A549 treated with ZK216348 at 1 μM for 4 hours (cell line): ENCODE measurements around the gene CGREF1. TPM values are rescaled to one million over a fixed set of nuclear protein-coding genes. Genes with fewer than 3 reads are reported as not detected.

Source experiments
- total RNA-seq: library from RNA; stranded (reverse); fragments of 200-300 nt; extraction: Qiagen RNA extraction; gene quantifications from 5 replicates; pipeline ENCODE4 v1.2.3, GENCODE V29; 2022; ENCODE audit warnings: low read depth

The CGREF1 gene
- 5.3 to 8.5 TPM (median 7.8 TPM) in 5 replicates for total RNA-seq

GRCh38 chr2:27118525-27119329, at the start of gene CGREF1:
Gene CGREF1, minus strand, starts transcription at chr2:27119128. Its CDS starts 14,762 bp downstream, at chr2:27104366.

GRCh38 chr2:27148801-27149439, 30.0 kb upstream of the CGREF1 start, which contains the start of gene TCF23:
Gene TCF23, plus strand, starts transcription at chr2:27149004. Its CDS starts 130 bp downstream, at chr2:27149134.

DNA sequence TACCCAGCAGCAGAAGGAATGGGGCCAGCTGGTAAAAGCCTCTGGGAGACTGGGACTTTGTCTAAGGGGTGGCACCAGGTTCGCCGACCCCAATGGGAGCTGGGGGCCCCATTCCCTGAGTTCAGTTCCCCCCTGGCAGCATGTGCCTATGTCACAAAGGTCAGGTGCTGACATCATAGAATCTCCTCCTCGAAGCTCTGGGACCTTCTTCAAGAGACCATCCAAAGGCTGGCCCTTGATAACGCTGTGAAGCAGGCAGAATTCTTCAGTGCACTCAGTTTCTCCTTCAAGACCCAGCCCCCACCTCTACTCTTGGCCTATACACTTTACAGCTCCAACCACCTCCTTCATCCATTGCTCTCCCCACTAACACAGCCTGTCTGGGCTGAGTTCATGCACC, 20.4 kb upstream of the CGREF1 start, which contains the start of gene PRR30:
PRR30 (minus strand) TSS at position 101 of the 400 bp plus-strand sequence. CDS start 1,081 bp downstream, outside the sequence.

DNA sequence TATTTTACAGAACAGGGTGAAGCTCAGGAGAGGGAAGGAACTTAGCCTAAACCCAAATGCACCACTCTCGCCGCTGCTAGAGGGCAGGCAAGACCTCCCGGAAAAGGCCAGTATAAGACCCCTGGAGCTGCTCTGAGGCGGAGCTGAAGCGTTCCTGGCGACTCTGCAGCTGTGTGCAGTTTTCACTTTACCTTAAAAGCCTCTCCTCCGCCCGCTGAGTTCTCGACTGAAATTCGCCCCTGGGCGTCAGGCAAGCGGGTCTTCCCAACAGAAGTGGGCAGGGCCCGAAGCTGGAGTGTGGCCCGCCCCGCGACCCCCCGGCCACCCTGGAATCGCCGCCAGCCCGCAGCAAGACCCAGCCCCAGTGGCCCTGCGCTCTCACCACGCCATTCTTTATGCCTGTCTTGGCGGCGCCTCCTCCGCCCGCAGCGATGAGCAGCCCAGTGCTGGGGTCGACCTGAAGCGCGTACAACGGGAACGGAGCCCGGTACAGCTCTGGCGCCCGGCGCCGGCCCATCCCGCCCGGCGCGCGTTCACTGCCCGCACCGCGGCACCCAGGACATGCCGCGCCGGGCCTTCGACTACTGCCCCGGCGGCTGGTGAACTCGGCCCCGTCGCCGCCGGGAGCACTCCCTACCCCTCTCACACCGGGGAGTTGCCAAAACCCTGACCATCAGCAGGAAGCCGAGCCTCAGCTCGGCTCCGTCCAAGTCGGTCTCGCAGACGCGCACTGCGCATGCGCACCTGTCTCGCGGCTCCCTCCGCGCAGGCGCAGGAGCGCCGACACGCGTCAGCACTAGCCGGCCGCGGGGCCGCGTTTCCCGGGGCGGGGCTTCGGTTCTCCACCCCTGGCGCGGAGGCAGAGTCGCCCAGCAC, 15.2 kb upstream of the CGREF1 start, which contains the start of gene PREB:
PREB (minus strand) TSS at position 732 of the 876 bp plus-strand sequence; CDS start at position 517, 215 bp downstream.

DNA sequence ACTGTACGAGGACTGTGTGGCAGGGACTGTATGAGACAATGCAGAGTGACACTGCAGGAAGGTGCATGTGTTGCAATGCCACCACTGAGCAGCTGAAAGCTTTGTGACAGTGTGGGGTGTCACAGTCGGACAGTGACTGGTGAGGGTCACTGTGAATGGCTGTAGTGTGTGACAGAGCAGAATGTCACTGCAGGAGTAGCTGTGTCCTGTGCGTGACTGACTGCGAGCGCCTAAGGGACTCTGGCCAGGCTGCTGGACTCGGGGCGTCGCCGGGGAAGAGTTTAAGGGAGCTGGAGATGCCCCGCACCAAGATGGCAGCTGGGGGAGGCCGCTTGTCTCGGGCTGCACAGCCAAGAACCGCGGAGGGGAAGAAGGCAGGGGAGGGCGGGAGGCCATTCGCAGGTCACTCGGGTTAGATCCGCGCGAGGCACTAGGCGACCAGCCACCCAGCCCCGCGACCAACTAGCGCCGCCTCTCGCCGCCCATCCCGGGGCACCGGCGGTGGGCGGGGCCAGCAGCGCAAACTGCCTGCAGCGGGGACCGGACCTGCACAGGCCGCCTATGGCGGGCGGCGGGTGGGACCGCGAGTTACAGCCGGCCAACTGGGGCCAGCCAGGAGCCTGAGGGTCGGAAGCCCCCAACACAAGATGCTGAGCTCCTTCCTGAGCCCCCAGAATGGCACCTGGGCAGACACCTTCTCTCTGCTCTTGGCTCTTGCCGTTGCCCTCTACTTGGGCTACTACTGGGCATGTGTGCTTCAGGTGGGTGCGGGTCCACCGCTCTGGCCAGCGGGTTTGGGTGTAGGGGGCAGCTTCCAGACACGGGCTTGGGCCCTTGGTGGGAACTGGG, 4.6 kb upstream of the CGREF1 start, which contains the start of gene ABHD1:
ABHD1 (plus strand) TSS at position 514 of the 849 bp plus-strand sequence; CDS start at position 648, 134 bp downstream.

DNA sequence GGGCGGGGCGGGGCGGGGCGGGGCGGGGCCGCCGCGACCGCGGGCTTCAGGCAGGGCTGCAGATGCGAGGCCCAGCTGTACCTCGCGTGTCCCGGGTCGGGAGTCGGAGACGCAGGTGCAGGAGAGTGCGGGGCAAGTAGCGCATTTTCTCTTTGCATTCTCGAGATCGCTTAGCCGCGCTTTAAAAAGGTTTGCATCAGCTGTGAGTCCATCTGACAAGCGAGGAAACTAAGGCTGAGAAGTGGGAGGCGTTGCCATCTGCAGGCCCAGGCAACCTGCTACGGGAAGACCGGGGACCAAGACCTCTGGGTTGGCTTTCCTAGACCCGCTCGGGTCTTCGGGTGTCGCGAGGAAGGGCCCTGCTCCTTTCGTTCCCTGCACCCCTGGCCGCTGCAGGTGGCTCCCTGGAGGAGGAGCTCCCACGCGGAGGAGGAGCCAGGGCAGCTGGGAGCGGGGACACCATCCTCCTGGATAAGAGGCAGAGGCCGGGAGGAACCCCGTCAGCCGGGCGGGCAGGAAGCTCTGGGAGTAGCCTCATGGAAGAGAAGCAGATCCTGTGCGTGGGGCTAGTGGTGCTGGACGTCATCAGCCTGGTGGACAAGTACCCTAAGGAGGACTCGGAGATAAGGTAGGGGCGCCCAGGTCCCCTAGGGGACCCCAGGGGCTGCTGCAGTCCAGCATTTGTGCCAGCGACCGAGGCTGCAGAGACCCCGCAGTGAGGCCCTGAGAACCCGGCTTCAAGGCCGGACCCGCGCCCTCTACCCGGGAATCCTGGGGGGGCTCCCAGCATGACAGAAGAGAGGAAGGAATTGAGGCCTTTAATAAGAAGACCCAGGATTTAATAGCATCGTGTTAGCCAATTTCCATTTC, 32.0 kb downstream of the CGREF1 start, which contains the start of gene KHK:
KHK (plus strand) TSS at position 49 of the 870 bp plus-strand sequence; CDS start at position 537, 488 bp downstream.

GRCh38 chr2:27078267-27079194, 40.4 kb downstream of the CGREF1 start, which contains the start of gene EMILIN1:
Gene EMILIN1, plus strand, starts transcription at chr2:27078615. Its CDS starts 451 bp downstream, at chr2:27079066.

DNA sequence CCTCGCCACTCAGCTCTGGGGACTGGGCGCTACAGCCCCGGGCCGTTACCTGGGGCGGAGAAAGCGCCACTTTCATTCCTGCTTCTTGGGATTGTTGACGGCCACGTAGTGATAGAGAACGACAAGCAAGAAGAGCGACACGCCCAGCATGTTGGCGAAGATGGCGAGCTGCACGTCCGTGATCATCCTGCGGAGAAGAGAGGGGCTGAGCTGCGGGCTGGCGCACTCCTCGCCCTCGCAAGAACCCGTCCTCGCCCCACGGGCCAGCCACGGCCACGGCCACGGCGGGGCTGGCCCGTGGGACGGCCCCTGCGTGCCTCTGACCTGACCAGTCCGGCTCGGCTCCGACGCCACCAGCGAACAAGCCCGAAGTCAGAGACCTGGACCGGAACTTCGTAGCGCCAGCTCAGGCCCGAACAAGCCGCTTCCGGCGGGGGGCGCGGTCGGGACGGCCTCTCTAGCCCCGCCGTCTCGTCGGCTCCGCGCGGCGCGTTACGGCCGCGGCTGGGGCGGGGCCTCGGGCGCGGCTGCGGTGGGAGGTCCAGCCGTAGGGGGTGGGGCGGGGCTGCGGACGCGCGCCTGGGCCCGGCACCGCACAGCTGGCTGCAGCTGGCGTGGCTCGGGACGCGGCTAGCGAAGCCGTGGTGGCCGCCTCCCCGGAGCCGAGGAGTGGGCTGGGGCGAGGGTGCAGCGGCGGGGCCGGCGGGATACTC, 47.5 kb downstream of the CGREF1 start, which contains the start of gene OST4:
OST4 (minus strand) TSS at position 378 of the 713 bp plus-strand sequence.

GRCh38 chr2:27050996-27051901, 67.7 kb downstream of the CGREF1 start, which contains the start of gene AGBL5:
Gene AGBL5, plus strand, starts transcription at chr2:27051668. Its CDS starts 1,291 bp downstream, at chr2:27052959.

Other genes starting within 250 kb of the CGREF1 start
- 9.2 to 13.6 TPM (median 12.7 TPM) in 5 replicates for gene MAPRE3, start 148.5 kb downstream of the CGREF1 start, total RNA-seq
- 46.6 to 74.4 TPM (median 72.8 TPM) in 5 replicates for gene TMEM214, start 86.2 kb downstream of the CGREF1 start, total RNA-seq
- 23.4 to 35.7 TPM (median 31.9 TPM) in 5 replicates for gene AGBL5, start 67.5 kb downstream of the CGREF1 start, total RNA-seq
- gene OST4, start 47.5 kb downstream of the CGREF1 start, total RNA-seq, result 550 to 647 TPM (median 575 TPM) in 5 replicates
- 0.34 to 0.64 TPM (median 0.43 TPM) in 5 replicates for gene EMILIN1, start 40.5 kb downstream of the CGREF1 start, total RNA-seq
- gene KHK, start 32.4 kb downstream of the CGREF1 start, total RNA-seq, result 7.5 to 10.4 TPM (median 9.1 TPM) in 5 replicates
- 0.87 to 2.4 TPM (median 1.3 TPM) in 5 replicates for gene ABHD1, start 4.7 kb upstream of the CGREF1 start, total RNA-seq
- 38.6 to 67.3 TPM (median 64.4 TPM) in 5 replicates for gene PREB, start 15.5 kb upstream of the CGREF1 start, total RNA-seq
- gene PRR30, start 20.3 kb upstream of the CGREF1 start, total RNA-seq, result not detected in 5 replicates
- not detected in 5 replicates for gene TCF23, start 29.9 kb upstream of the CGREF1 start, total RNA-seq
- 204 to 216 TPM (median 209 TPM) in 5 replicates for gene ATRAID, start 92.9 kb upstream of the CGREF1 start, total RNA-seq
- gene SLC5A6, start 93.1 kb upstream of the CGREF1 start, total RNA-seq, result 52.3 to 74.6 TPM (median 73.0 TPM) in 5 replicates
- gene CAD, start 98.2 kb upstream of the CGREF1 start, total RNA-seq, result 38.9 to 70.4 TPM (median 69.8 TPM) in 5 replicates
- 1.9 to 4.2 TPM (median 3.6 TPM) in 5 replicates for gene SLC30A3, start 143.9 kb upstream of the CGREF1 start, total RNA-seq
- not detected in 5 replicates for gene DNAJC5G, start 156.3 kb upstream of the CGREF1 start, total RNA-seq
- gene TRIM54, start 163.3 kb upstream of the CGREF1 start, total RNA-seq, result 0.40 to 0.73 TPM (median 0.57 TPM) in 5 replicates
- gene UCN, start 189.3 kb upstream of the CGREF1 start, total RNA-seq, result 1.3 to 2.5 TPM (median 1.6 TPM) in 5 replicates
- gene MPV17, start 204.0 kb upstream of the CGREF1 start, total RNA-seq, result 69.5 to 99.3 TPM (median 89.0 TPM) in 5 replicates
- gene GTF3C2, start 237.6 kb upstream of the CGREF1 start, total RNA-seq, result 57.1 to 70.8 TPM (median 62.9 TPM) in 5 replicates